Measurements from ENCODE around the gene C2CD3. TPM values are rescaled to one million over a fixed set of nuclear protein-coding genes. Genes with fewer than 3 reads are reported as not detected.
"Not testable (repeated sequence)": the region's sequence is repeated elsewhere in the genome, so short reads cannot be mapped to it uniquely, and the experiment has no call there.

Gene C2CD3
- total RNA-seq, 4 donors from 2014 or later: 11.4 to 30.1 (median 25.3) TPM

DNA sequence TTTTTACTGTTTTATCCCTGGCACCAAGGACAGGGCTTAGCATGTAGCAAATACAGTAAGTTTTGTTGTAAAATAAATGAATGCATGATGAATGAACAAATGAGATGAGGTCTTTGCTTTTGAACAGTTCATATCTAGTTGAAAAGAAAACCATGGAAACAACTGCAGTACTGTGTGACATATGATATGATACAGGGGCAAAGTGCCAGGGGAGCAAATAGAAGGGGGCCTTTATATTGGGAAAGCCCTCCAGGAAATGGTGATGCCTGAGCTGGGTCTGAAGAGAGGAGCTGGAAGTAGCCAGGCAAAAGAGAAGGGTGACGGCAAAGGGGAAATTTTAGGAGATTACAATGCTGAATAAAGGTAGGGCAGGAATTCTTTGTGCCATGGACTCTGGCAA, 98.1 kb downstream of the C2CD3 start:
- TF ChIP-seq, protein P1, sequence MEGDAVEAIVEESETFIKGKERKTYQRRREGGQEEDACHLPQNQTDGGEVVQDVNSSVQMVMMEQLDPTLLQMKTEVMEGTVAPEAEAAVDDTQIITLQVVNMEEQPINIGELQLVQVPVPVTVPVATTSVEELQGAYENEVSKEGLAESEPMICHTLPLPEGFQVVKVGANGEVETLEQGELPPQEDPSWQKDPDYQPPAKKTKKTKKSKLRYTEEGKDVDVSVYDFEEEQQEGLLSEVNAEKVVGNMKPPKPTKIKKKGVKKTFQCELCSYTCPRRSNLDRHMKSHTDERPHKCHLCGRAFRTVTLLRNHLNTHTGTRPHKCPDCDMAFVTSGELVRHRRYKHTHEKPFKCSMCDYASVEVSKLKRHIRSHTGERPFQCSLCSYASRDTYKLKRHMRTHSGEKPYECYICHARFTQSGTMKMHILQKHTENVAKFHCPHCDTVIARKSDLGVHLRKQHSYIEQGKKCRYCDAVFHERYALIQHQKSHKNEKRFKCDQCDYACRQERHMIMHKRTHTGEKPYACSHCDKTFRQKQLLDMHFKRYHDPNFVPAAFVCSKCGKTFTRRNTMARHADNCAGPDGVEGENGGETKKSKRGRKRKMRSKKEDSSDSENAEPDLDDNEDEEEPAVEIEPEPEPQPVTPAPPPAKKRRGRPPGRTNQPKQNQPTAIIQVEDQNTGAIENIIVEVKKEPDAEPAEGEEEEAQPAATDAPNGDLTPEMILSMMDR (IDR thresholded peaks at IDR 0.05): no peak
- TF ChIP-seq EP300 (IDR thresholded peaks at IDR 0.05) (no peak), POLR2A (IDR thresholded peaks at IDR 0.05) (no peak), POLR2AphosphoS5 (IDR thresholded peaks at IDR 0.05) (no peak)
- Histone ChIP-seq H3K27ac (no peak overlapping the region), H3K9me3 (no peaks in the 10 kb centered on the region), H3K36me3 (peaks cover 0 to 54% of the 10 kb centered on the region in 2 donors), H3K4me3 (no peak overlapping the region), H3K27me3 (no peaks in the 10 kb centered on the region), H3K4me1 (peaks cover 0 to 7% (median 0%) of the 10 kb centered on the region in 3 donors)
- ATAC-seq: no peak
- WGBS, 2 donors (ENCODE audit: low coverage in 1 of 2): 89% methylated on average over 1 of the region's 1 CpG; no CpG with 5 or more reads in 1 of the 2 donors

DNA sequence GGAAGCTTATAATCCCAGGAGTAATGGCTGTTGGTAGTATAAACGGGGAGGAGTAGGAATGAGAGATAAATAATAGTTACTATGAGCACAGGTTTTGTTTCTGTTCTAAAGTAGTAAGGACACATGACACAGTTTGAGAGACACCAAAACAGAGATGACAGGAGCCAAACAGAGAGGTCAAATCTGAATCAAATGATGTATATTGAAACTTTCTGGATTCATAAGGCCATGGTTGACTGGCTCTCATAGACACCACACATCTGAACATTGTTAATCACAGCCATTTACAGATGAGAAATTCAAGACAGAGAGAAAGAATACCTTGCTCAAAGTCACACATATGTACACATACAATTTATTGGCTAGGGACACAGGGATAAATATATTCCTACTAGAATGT, 98.5 kb downstream of the C2CD3 start:
- TF ChIP-seq POLR2AphosphoS5 (IDR thresholded peaks at IDR 0.05) (no peak), POLR2A (IDR thresholded peaks at IDR 0.05) (no peak)
- TF ChIP-seq, protein P1 (IDR thresholded peaks at IDR 0.05): no peak
- Histone ChIP-seq H3K9me3 (no peaks in the 10 kb centered on the region), H3K27me3 (no peaks in the 10 kb centered on the region), H3K36me3 (peaks cover 0 to 50% of the 10 kb centered on the region in 2 donors), H3K4me3 (no peak overlapping the region), H3K4me1 (peaks cover 0 to 7% (median 0%) of the 10 kb centered on the region in 3 donors), H3K27ac (no peak overlapping the region)
- 76 to 88% methylated on average over 1 of the region's 1 CpG for WGBS, 2 donors (ENCODE audit: low coverage in 1 of 2)
- no peak for ATAC-seq

DNA sequence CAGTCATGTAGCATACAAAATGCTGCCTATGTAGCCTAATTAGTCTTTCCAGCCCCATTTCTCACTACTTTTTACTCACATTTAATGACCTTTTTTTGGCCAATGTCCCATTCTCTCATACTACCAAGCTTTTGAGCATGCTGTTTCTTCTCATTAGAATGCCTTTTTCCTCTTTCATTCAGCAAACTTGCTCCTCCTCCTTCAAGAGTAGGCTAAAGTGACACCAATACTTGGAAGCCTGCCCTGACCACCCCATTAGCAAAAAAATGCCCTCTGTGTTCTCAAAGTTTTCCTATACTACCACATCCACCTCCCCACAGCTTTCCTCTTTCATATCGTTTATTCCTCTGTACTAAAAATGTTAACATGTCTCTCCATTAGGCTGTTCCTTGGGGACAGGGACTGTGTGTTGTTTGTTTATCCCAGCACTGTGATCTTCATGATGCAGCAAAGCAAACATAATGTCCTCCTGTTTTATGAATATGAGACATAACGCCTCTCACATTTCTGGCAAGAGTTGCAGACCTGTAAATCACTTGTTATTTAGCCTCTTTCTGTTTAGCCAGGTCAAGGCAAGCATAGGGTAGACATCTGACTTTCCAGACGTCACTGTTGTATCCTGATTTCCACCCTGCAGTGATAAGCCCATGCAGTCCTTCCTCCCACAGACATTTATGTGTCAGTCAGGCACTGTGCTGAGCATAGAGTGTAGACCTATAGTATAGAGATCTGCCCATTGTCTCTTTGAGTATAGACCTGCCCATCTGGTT, 99.9 kb downstream of the C2CD3 start:
- H3K4me3 ChIP-seq: no peak overlapping the region
- no peaks in the 10 kb centered on the region for H3K9me3 ChIP-seq
- H3K4me1 ChIP-seq: peaks cover 0 to 7% (median 0%) of the 10 kb centered on the region in 3 donors
- TF ChIP-seq, protein P1 (IDR thresholded peaks at IDR 0.05): no peak
- TF ChIP-seq POLR2AphosphoS5 (IDR thresholded peaks at IDR 0.05) (no peak), POLR2A (IDR thresholded peaks at IDR 0.05) (no peak), EP300 (IDR thresholded peaks at IDR 0.05) (no peak)
- no peak overlapping the region for H3K27ac ChIP-seq
- H3K27me3 ChIP-seq: no peaks in the 10 kb centered on the region
- H3K36me3 ChIP-seq: peaks cover 0 to 44% of the 10 kb centered on the region in 2 donors
- WGBS, 2 donors (ENCODE audit: low coverage in 1 of 2): 83 to 89% methylated on average over 3 of the region's 3 CpGs
- no peak for ATAC-seq

DNA sequence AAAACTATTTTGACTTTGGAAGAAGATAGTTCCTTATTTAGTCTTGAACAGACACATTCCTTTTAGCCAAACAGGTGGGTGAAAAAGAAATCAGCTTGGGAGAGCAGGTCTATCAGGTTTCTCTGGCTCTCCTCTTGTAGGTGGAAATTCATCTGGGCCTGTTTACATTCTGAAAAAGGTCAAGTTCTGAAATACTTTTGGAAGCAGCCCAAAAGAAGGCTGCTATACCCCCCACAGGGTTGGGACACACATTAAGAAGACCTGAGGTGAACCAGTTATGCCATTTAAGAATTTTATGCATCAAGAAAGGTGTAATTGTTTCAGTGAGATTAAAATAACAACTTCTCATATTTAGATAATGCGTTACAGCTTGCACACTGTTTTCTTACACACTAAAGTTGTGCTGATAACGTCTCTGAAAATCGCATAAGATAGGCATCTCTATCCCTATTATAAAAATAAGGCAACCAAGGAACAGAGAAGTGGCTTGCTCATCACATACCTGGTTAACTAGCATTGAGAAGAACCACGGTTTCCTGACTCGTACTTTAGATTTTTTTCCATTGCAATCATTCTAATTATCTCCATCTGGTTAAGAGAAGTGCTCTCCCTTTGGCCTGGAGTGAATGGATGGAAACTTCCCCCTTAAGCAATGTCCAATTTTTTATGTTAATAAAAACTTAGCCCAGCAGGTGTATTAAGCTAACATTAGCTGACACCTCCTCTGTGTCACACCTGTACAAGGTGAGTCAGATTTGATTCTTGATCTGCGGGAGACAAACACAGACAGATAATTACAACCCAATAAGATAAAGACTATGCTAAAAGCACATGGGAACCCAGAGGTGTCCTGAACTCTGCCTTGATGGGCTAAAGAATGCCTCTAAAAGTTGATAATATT, 101.4 kb downstream of the C2CD3 start:
- WGBS, 2 donors (ENCODE audit: low coverage in 1 of 2): 66 to 76% methylated on average over 6 of the region's 6 CpGs
- Histone ChIP-seq H3K4me3 (no peak overlapping the region), H3K27ac (no peak overlapping the region), H3K36me3 (peaks cover 0 to 36% of the 10 kb centered on the region in 2 donors), H3K27me3 (no peaks in the 10 kb centered on the region), H3K4me1 (peaks cover 0 to 7% (median 0%) of the 10 kb centered on the region in 3 donors), H3K9me3 (no peaks in the 10 kb centered on the region)
- no peak for ATAC-seq
- TF ChIP-seq POLR2A (IDR thresholded peaks at IDR 0.05) (no peak), POLR2AphosphoS5 (IDR thresholded peaks at IDR 0.05) (no peak), EP300 (IDR thresholded peaks at IDR 0.05) (no peak)
- TF ChIP-seq, protein P1 (IDR thresholded peaks at IDR 0.05): no peak

DNA sequence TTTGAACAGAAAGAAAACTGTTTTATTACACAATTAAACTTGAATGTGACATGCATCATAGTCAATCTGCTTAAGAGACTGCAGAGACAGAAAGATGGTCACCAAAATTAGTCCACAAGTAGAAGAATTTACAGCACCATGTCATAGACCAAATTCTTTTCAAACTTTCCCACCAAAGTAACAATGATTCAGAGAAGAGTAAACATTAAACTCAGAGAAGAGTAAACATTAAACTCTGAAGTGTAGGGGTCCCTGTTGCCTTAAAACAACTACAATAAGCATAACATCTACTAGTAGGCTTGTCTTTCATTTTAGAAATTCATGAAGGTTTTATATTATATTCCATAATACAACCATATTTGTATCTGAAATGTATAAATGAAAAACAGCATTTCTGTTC, 104.1 kb downstream of the C2CD3 start:
- not testable (repeated sequence) for H3K4me1 ChIP-seq, H3K27me3 ChIP-seq, H3K9me3 ChIP-seq, H3K27ac ChIP-seq, H3K4me3 ChIP-seq, ATAC-seq
- peaks cover 0 to 11% of the 10 kb centered on the region in 2 donors for H3K36me3 ChIP-seq

DNA sequence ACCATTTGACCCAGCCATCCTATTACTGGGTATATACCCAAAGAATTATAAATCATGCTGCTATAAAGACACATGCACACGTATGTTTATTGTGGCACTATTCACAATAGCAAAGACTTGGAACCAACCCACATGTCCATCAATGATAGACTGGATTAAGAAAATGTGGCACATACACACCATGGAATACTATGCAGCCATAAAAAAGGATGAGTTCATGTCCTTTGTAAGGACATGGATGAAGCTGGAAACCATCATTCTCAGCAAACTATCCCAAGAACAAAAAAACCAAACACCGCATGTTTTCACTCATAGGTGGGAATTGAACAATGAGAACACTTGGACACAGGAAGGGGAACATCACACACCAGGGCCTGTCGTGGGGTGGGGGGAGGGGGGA, 105.3 kb downstream of the C2CD3 start:
- not testable (repeated sequence) for H3K27me3 ChIP-seq, H3K4me3 ChIP-seq, H3K4me1 ChIP-seq, H3K9me3 ChIP-seq, ATAC-seq, H3K27ac ChIP-seq, H3K36me3 ChIP-seq
- WGBS, 2 donors (ENCODE audit: low coverage in 1 of 2): 80 to 100% methylated on average over 1 to 2 of the region's 3 CpGs

DNA sequence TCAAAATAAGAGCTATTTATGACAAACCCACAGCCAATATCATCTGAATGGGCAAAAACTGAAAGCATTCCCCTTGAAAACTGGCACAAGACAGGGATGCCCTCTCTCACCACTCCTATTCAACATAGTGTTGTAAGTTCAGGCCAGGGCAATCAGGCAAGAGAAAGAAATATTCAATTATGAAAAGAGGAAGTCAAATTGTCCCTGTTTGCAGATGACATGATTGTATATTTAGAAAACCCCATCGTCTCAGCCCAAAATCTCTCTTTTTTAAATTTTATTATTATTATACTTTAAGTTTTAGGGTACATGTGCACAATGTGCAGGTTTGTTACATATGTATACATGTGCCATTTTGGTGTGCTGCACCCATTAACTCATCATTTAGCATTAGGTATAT, 107.2 kb downstream of the C2CD3 start:
- H3K4me1 ChIP-seq, H3K9me3 ChIP-seq, ATAC-seq, H3K27ac ChIP-seq, H3K27me3 ChIP-seq, H3K4me3 ChIP-seq: not testable (repeated sequence)
- WGBS, 2 donors (ENCODE audit: low coverage in 1 of 2): 71 to 91% methylated on average over 1 of the region's 1 CpG
- H3K36me3 ChIP-seq: peaks cover 0 to 14% of the 10 kb centered on the region in 2 donors

DNA sequence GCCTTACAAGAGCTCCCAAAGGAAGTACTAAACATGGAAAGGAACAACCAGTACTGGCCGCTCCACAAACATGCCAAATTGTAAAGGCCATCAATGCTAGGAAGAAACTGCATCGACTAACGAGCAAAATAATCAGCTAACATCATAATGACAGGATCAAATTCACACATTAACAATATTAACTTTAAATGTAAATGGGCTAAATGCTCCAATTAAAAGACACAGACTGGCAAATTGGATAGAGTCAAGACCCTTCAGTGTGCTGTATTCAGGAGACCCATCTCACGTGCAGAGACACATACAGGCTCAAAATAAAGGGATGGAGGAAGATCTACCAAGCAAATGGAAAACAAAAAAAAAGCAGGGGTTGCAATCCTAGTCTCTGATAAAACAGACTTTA, 109.2 kb downstream of the C2CD3 start:
- peaks cover 0 to 24% of the 10 kb centered on the region in 2 donors for H3K36me3 ChIP-seq
- ATAC-seq, H3K9me3 ChIP-seq, H3K4me3 ChIP-seq, H3K27me3 ChIP-seq, H3K27ac ChIP-seq, H3K4me1 ChIP-seq: not testable (repeated sequence)
- WGBS, 2 donors (ENCODE audit: low coverage in 1 of 2): 80 to 97% methylated on average over 1 to 3 of the region's 4 CpGs

Measured in gastroesophageal sphincter (tissue), 4 donors.